HepG2 (cell line): ENCODE data around the gene DEPDC5. TPM values are rescaled to one million over a fixed set of nuclear protein-coding genes. Genes with fewer than 3 reads are reported as not detected.

Source experiments
- ATAC-seq: fragments of 200-7000 bp; cut with Tn5 transposase; 3 replicates; pipeline ENCODE4 v1.9.1; 2020; ENCODE audit warnings: mild to moderate bottlenecking, moderate library complexity
- BruUV-seq: library from RNA; stranded (reverse); fragments of 400-500 nt; replicated peaks from 2 replicates; lab custom pipeline; 2021; lab: Mats Ljungman, UMichigan
- CTCF ChIA-PET: fragments of 300-600 bp; formaldehyde crosslinking; extraction: SDS; loops from one replicate; lab custom pipeline; 2021; ENCODE audit warnings: low total read pairs, inconsistent platforms, low intra/inter-chr PET ratio; lab: Yijun Ruan, JAX
- POLR2A ChIA-PET: fragments of 350-600 bp; sonication (Branson Sonifier 250); formaldehyde crosslinking; loops from one replicate; lab custom pipeline; 2020; ENCODE audit warnings: antibody characterized with exemption, inconsistent platforms; lab: Yijun Ruan, JAX
- DNase-seq: peaks from one replicate; pipeline ENCODE4 v3.0.0-alpha.2; 2015; ENCODE audit warnings: low spot score
- FAIRE-seq: peaks from 3 replicates; lab custom pipeline; 2011; peaks lifted over from hg19 to GRCh38; lab: Jason Lieb, UNC
- H2AFZ ChIP-seq: one replicate; pipeline ENCODE4 v1.6.1; 2011; ENCODE audit warnings: low read length, inconsistent platforms
- H3K27ac ChIP-seq: fragments of 300-600 bp; 3 replicates; pipeline ENCODE4 v1.8.0; 2011; ENCODE audit warnings: mixed run types, mild to moderate bottlenecking, mixed read lengths, low read length, inconsistent platforms; ENCODE audit not compliant: insufficient read depth; ENCODE audit errors: extremely low read length
- H3K27me3 ChIP-seq, 2 experiments: fragments of 200-600 bp in 1 of 2; 2 replicates in 1 of 2; 3 replicates in 1 of 2; pipeline versions ENCODE4 v1.6.0 to v1.8.0; 2011; ENCODE audit warnings: low read length in 2 of 2, mild to moderate bottlenecking in 2 of 2, moderate library complexity in 2 of 2, inconsistent platforms in 1 of 2; ENCODE audit not compliant: insufficient read depth in 2 of 2, control insufficient read depth in 1 of 2
- H3K36me3 ChIP-seq, 2 experiments: fragments of 200-600 bp in 1 of 2; replicated peaks in 1 of 2; 2 replicates in 1 of 2; 3 replicates in 1 of 2; pipeline versions ENCODE4 v1.5.1 to v1.8.0; 2011; ENCODE audit warnings: low read length in 2 of 2, inconsistent platforms in 1 of 2; ENCODE audit not compliant: insufficient read depth in 2 of 2, control insufficient read depth in 1 of 2
- H3K4me1 ChIP-seq: 2 replicates; pipeline ENCODE4 v1.5.1; 2012; ENCODE audit warnings: low read length, inconsistent platforms; ENCODE audit not compliant: insufficient read depth
- H3K4me2 ChIP-seq: 2 replicates; pipeline ENCODE4 v1.6.0; 2011; ENCODE audit warnings: low read depth, low read length, inconsistent platforms
- H3K4me3 ChIP-seq, 3 experiments: fragments of 200-600 bp in 1 of 3; sonication (generic), shearing (Covaris generic) in 1 of 3; replicated peaks in 1 of 3; 2 replicates each; pipeline ENCODE4 v1.5.1; 2011 to 2016; ENCODE audit warnings: low read length in 3 of 3, inconsistent platforms in 2 of 3, low read depth in 2 of 3, mild to moderate bottlenecking in 2 of 3, control low read depth in 1 of 3, mixed read lengths in 1 of 3; ENCODE audit not compliant: insufficient read depth in 1 of 3
- H3K79me2 ChIP-seq: one replicate; pipeline ENCODE4 v1.6.1; 2011; ENCODE audit warnings: low read length, inconsistent platforms; ENCODE audit not compliant: insufficient read depth
- H3K9ac ChIP-seq: 2 replicates; pipeline ENCODE4 v1.6.0; 2011; ENCODE audit warnings: mild to moderate bottlenecking, low read depth, low read length, inconsistent platforms; ENCODE audit not compliant: insufficient read depth
- H3K9me3 ChIP-seq: 2 replicates; pipeline ENCODE4 v1.5.1; 2012; ENCODE audit warnings: mild to moderate bottlenecking, low read length
- H4K20me1 ChIP-seq: 2 replicates; pipeline ENCODE4 v1.6.0; 2011; ENCODE audit warnings: inconsistent platforms, mild to moderate bottlenecking, low read length, moderate library complexity; ENCODE audit not compliant: insufficient read depth
- MAFF ChIP-seq: IDR thresholded peaks from 2 replicates; pipeline ENCODE4 v1.6.1; 2011; ENCODE audit warnings: low read depth, low read length, improper control_type of control experiment
- MAFK ChIP-seq, 2 experiments: IDR thresholded peaks in 1 of 2; conservative IDR thresholded peaks in 1 of 2; 2 replicates each; pipeline ENCODE4 v1.6.1; 2011; ENCODE audit warnings: improper control_type of control experiment in 2 of 2, low read length in 2 of 2
- NFE2L2 ChIP-seq: fragments of 150-350 bp; IDR thresholded peaks from 2 replicates; pipeline ENCODE4 v1.6.1; 2014; ENCODE audit warnings: low read length
- RBM39 ChIP-seq: fragments of 200-400 bp; formaldehyde crosslinking; IDR thresholded peaks from one replicate; pipeline ENCODE4 v1.6.1; 2018; ENCODE audit warnings: antibody characterized with exemption, mild to moderate bottlenecking, low read depth, low read length; ENCODE audit not compliant: poor library complexity, severe bottlenecking
- ZKSCAN5 ChIP-seq: sonication (generic); formaldehyde crosslinking; IDR thresholded peaks from 2 replicates; pipeline ENCODE4 v1.5.1; 2020; ENCODE audit warnings: mild to moderate bottlenecking, missing genetic modification reagents
- ZNF652 ChIP-seq: IDR thresholded peaks from 2 replicates; pipeline ENCODE4 v1.6.1; 2016; ENCODE audit warnings: low read depth, borderline replicate concordance
- WGBS: methylation state at CpG from one replicate; pipeline ENCODE4 v1.1.6; 2017; ENCODE audit warnings: low lambda C conversion rate; 5-methylcytosine and 5-hydroxymethylcytosine counted together
- in situ Hi-C: cut with HindIII; loops from 2 replicates; pipeline ENCODE4 v1.10.0; 2017; ENCODE audit warnings: low pct_unique_long_range_greater_than_20kb; ENCODE audit not compliant: extremely low pct_ligation_motif_present
- intact Hi-C: fragments of 100-400 bp; cut with micrococcal nuclease; formaldehyde crosslinking; loops from one replicate; pipeline ENCODE4 v1.10.0; 2022; ENCODE audit not compliant: unreplicated experiment
- polyA plus RNA-seq, 8 experiments: library from polyadenylated mRNA; depleted of rRNA in 3 of 8; stranded (reverse) in 7 of 8; unstranded in 1 of 8; fragments of >200 nt; fragmentation: Illumina TruSeq in 4 of 8; extraction: Trizol in 4 of 8; gene quantifications; 2 replicates each; pipeline versions ENCODE4 v1.2.1 to v1.2.3, GENCODE V29; 2011 to 2016; ENCODE audit warnings: low read depth in 4 of 8, missing spikeins in 1 of 8, mixed read lengths in 1 of 8; ENCODE audit not compliant: insufficient read depth in 1 of 8
- total RNA-seq, 5 experiments: library from RNA; depleted of rRNA; stranded (reverse); fragments of >200 nt; fragmentation: Illumina TruSeq; extraction: Trizol; gene quantifications; 2 replicates each; pipeline ENCODE4 v1.2.3, GENCODE V29; 2016; ENCODE audit warnings: low read depth in 1 of 5

The DEPDC5 gene
- total and polyA plus RNA-seq, 2 of the 13 experiments (the other 11 are each of a cell fraction or from before 2014, with no cell fraction given) = 9.8 to 12.4 TPM

GRCh38 chr22:31816750-31817149 lies 62.9 kb downstream of the DEPDC5 start:
- Histone ChIP-seq H2AFZ (no peak overlapping the region), H3K36me3 (peaks cover 11 to 37% of the 10 kb centered on the region in 2 experiments; a peak in 4 of 5 replicates), H4K20me1 (no peaks in the 10 kb centered on the region), H3K4me2 (no peak overlapping the region), H3K9ac (no peak overlapping the region), H3K4me1 (peaks cover 48% of the 10 kb centered on the region), H3K4me3 (no peak overlapping the region), H3K27me3 (no peaks in the 10 kb centered on the region), H3K27ac (no peak overlapping the region), H3K79me2 (no peaks in the 10 kb centered on the region), H3K9me3 (no peaks in the 10 kb centered on the region)
- 96% methylated on average over 4 of the region's 4 CpGs for WGBS
- ATAC-seq (no peak), DNase-seq (no peak), FAIRE-seq (no peak)
- TF ChIP-seq MAFF (0 out of 2 replicates have a peak, but pooled peaks have one; percentile 7), MAFK (conservative IDR thresholded peaks at IDR 0.05 in 1 of 2, IDR thresholded peaks at IDR 0.05 in 1 of 2; ENCODE audit: low read length in 2 of 2) (peak; percentile 41 to 49), RBM39 (no peak), NFE2L2 (peak; percentile 82)
- BruUV-seq = no TSS peak
- POLR2A ChIA-PET = no interaction called here
- CTCF ChIA-PET = no interaction called here
- intact Hi-C loops = loop anchor here (10.0 kb wide), 1 partner anchor 152 kb away; the partner anchor contains the start of gene PISD
- in situ Hi-C loops = no loop called here

GRCh38 chr22:31818481-31819392 lies 64.9 kb downstream of the DEPDC5 start:
- Histone ChIP-seq H4K20me1 (no peaks in the 10 kb centered on the region), H3K36me3 (peaks cover 14 to 47% of the 10 kb centered on the region in 2 experiments; a peak in 4 of 5 replicates), H3K79me2 (no peaks in the 10 kb centered on the region), H3K27me3 (no peaks in the 10 kb centered on the region), H3K9me3 (no peaks in the 10 kb centered on the region), H2AFZ (no peak overlapping the region), H3K27ac (no peak overlapping the region), H3K9ac (no peak overlapping the region), H3K4me2 (no peak overlapping the region), H3K4me3 (no peak overlapping the region), H3K4me1 (peaks cover 41% of the 10 kb centered on the region)
- TF ChIP-seq ZKSCAN5 (CRISPR knock-in tag) = no peak
- peak; percentile 68 for TF ChIP-seq ZNF652 (CRISPR knock-in tag)
- FAIRE-seq = no peak
- no peak for DNase-seq
- no TSS peak for BruUV-seq
- ChIA-PET CTCF (no interaction called here), POLR2A (no interaction called here)
- intact Hi-C loops = loop anchor here (10.0 kb wide), 1 partner anchor 154 kb away; the partner anchor contains the start of gene PISD
- no peak for ATAC-seq
- in situ Hi-C loops = no loop called here
- 95% methylated on average over 10 of the region's 10 CpGs for WGBS
